ENCODE data around the gene RNF217.
"Not testable (repeated sequence)": the region's sequence is repeated elsewhere in the genome, so short reads cannot be mapped to it uniquely, and the experiment has no call there.

- TF ChIP-seq CTCF, POLR2AphosphoS5, POLR2A (IDR thresholded peaks at IDR 0.05): not testable (repeated sequence)
These were observed 74.2 kb downstream of the RNF217 start for GRCh38 chr6:125036486-125036885.
